Liver (tissue), 9 donors: Measurements from ENCODE around the gene MED12L. TPM values are rescaled to one million over a fixed set of nuclear protein-coding genes. Genes with fewer than 3 reads are reported as not detected.

ENCODE experiments used
- DNase-seq: peaks from one replicate; pipeline ENCODE4 v3.0.0-alpha.2; 2017; ENCODE audit warnings: low spot score
- H3K27ac ChIP-seq, 2 donors: one replicate each; pipeline ENCODE4 v1.7.0; 2013; ENCODE audit warnings: inconsistent platforms in 2 of 2, low read length in 2 of 2, control low read depth in 1 of 2, low read depth in 1 of 2, mild to moderate bottlenecking in 1 of 2
- H3K27me3 ChIP-seq, 4 donors: one replicate each; pipeline versions ENCODE4 v1.6.1 to v1.7.0; 2013; ENCODE audit warnings: low read length in 3 of 4, inconsistent platforms in 1 of 4, mild to moderate bottlenecking in 1 of 4, moderate library complexity in 1 of 4; ENCODE audit not compliant: control insufficient read depth in 4 of 4, insufficient read depth in 4 of 4
- H3K36me3 ChIP-seq, 4 donors: one replicate each; pipeline versions ENCODE4 v1.6.1 to v1.7.0; 2013; ENCODE audit warnings: low read length in 3 of 4, mild to moderate bottlenecking in 3 of 4, low read depth in 1 of 4, moderate library complexity in 1 of 4; ENCODE audit not compliant: control insufficient read depth in 4 of 4, insufficient read depth in 3 of 4
- H3K4me1 ChIP-seq, 4 donors: one replicate each; pipeline versions ENCODE4 v1.6.1 to v1.7.0; 2013; ENCODE audit warnings: low read length in 3 of 4, mild to moderate bottlenecking in 3 of 4, moderate library complexity in 1 of 4; ENCODE audit not compliant: control insufficient read depth in 4 of 4, insufficient read depth in 4 of 4
- H3K4me3 ChIP-seq, 3 donors: one replicate each; pipeline versions ENCODE4 v1.6.1 to v1.7.0; 2013; ENCODE audit warnings: low read length in 3 of 3, control low read depth in 1 of 3, low read depth in 1 of 3, mild to moderate bottlenecking in 1 of 3
- H3K9ac ChIP-seq, 2 donors: one replicate each; pipeline ENCODE4 v1.7.0; 2013; ENCODE audit warnings: low read length in 2 of 2, mild to moderate bottlenecking in 2 of 2, moderate library complexity in 2 of 2, control low read depth in 1 of 2, low read depth in 1 of 2
- H3K9me3 ChIP-seq, 4 donors: one replicate each; pipeline versions ENCODE4 v1.6.1 to v1.7.0; 2013; ENCODE audit warnings: low read length in 3 of 4; ENCODE audit not compliant: control insufficient read depth in 4 of 4
- EGR1 ChIP-seq, 2 donors: IDR thresholded peaks; 2 replicates each; pipeline ENCODE4 v1.6.1; 2016 to 2018; ENCODE audit warnings: antibody characterized with exemption in 2 of 2, low read depth in 2 of 2
- FOXA1 ChIP-seq: IDR thresholded peaks from 2 replicates; pipeline ENCODE4 v1.6.1; 2016; ENCODE audit warnings: antibody characterized with exemption
- FOXA2 ChIP-seq: IDR thresholded peaks from 2 replicates; pipeline ENCODE4 v1.6.1; 2016; ENCODE audit warnings: antibody characterized with exemption
- GABPA ChIP-seq, 2 donors: IDR thresholded peaks in 1 of 2; conservative IDR thresholded peaks in 1 of 2; 2 replicates each; pipeline ENCODE4 v1.6.1; 2016; ENCODE audit warnings: antibody characterized with exemption in 2 of 2, mild to moderate bottlenecking in 1 of 2, moderate library complexity in 1 of 2
- HNF4A ChIP-seq, 2 donors: conservative IDR thresholded peaks; 2 replicates each; pipeline ENCODE4 v1.6.1; 2016; ENCODE audit warnings: antibody characterized with exemption in 2 of 2, mild to moderate bottlenecking in 2 of 2
- HNF4G ChIP-seq: IDR thresholded peaks from 2 replicates; pipeline ENCODE4 v1.6.1; 2016; ENCODE audit warnings: antibody characterized with exemption
- JUND ChIP-seq, 2 donors: IDR thresholded peaks; 2 replicates each; pipeline ENCODE4 v1.6.1; 2016; ENCODE audit warnings: antibody characterized with exemption in 2 of 2
- NR2F2 ChIP-seq: IDR thresholded peaks from 2 replicates; pipeline ENCODE4 v1.6.1; 2016; ENCODE audit warnings: antibody characterized with exemption
- RAD21 ChIP-seq, 2 donors: IDR thresholded peaks; 2 replicates each; pipeline ENCODE4 v1.6.1; 2016; ENCODE audit warnings: antibody characterized with exemption in 2 of 2, mild to moderate bottlenecking in 2 of 2
- SP1 ChIP-seq: IDR thresholded peaks from 2 replicates; pipeline ENCODE4 v1.6.1; 2018; ENCODE audit warnings: antibody characterized with exemption, mild to moderate bottlenecking
- TAF1 ChIP-seq: conservative IDR thresholded peaks from 2 replicates; pipeline ENCODE4 v1.6.1; 2016; ENCODE audit warnings: antibody characterized with exemption, mild to moderate bottlenecking
- YY1 ChIP-seq: IDR thresholded peaks from 2 replicates; pipeline ENCODE4 v1.6.1; 2016; ENCODE audit warnings: antibody characterized with exemption, mild to moderate bottlenecking
- WGBS: extraction: QIAGEN DNeasy Blood & Tissue Kit; methylation state at CpG from one replicate; pipeline ENCODE4 v1.1.7; 2013; 5-methylcytosine and 5-hydroxymethylcytosine counted together
- polyA plus RNA-seq, 2 donors: library from polyadenylated mRNA; stranded (reverse) in 1 of 2; unstranded in 1 of 2; fragments of 200-250 nt in 1 of 2; fragments of >200 nt in 1 of 2; fragmentation: Nextera tagmentation in 1 of 2; extraction: Ambion mirVana in 1 of 2; gene quantifications; one replicate each; pipeline versions ENCODE4 v1.2.1 to v1.2.3, GENCODE V29; 2013 to 2015
- total RNA-seq, 2 donors: library from RNA; depleted of rRNA; stranded (reverse); fragments of >200 nt; gene quantifications; one replicate each; pipeline ENCODE4 v1.2.3, GENCODE V29; 2014
- TF ChIP-seq, protein P1 (sequence below): IDR thresholded peaks from 2 replicates; pipeline ENCODE4 v1.6.1; 2016; ENCODE audit warnings: antibody characterized with exemption
- TF ChIP-seq, protein P2 (sequence below): IDR thresholded peaks from 2 replicates; pipeline ENCODE4 v1.6.1; 2016; ENCODE audit warnings: antibody characterized with exemption
- TF ChIP-seq, protein P3 (sequence below): IDR thresholded peaks from 2 replicates; pipeline ENCODE4 v1.6.1; 2016; ENCODE audit warnings: antibody characterized with exemption, mild to moderate bottlenecking
- TF ChIP-seq, protein P4 (sequence below): IDR thresholded peaks from 2 replicates; pipeline ENCODE4 v1.6.1; 2016; ENCODE audit warnings: antibody characterized with exemption
- donor health status: healthy.
- donor health status: healthy.
- donor health status: healthy.
- donor health status: healthy.
- donor health status: healthy.

The MED12L gene
- total and polyA plus RNA-seq, 4 donors: 0.02 to 2.1 (median 0.49) TPM

DNA sequence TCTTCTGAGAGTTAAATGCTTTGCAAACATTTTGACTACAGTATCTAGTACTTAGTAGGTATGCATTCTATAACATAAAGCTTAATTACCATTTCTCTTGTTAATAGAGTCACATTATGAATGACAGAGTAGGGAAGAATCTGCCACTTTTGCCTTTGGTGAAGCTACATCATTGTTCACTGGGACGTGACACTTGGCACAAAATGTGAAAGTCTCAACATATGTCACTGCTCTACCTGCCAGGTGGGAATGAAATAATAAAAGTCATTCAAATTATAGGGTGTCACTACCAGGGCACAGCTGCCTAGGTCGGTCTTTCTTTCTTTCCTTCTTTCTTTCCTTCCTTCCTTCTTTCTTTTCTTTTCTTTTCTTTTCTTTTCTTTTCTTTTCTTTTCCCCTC is 213.5 kb downstream of the MED12L start:
- Histone ChIP-seq H3K4me1 (no peaks in the 10 kb centered on the region), H3K4me3 (no peak overlapping the region), H3K27me3 (peaks cover 0 to 2% (median 0%) of the 10 kb centered on the region in 4 donors), H3K9ac (no peak overlapping the region), H3K9me3 (no peaks in the 10 kb centered on the region), H3K36me3 (no peaks in the 10 kb centered on the region), H3K27ac (no peak overlapping the region)
- WGBS: 88% methylated on average over 2 of the region's 2 CpGs
- DNase-seq: no peak
- TF ChIP-seq HNF4G (no peak), SP1 (no peak), TAF1 (no peak), GABPA (IDR thresholded peaks at IDR 0.05 in 1 of 2, conservative IDR thresholded peaks at IDR 0.05 in 1 of 2) (no peak), FOXA1 (no peak), FOXA2 (no peak), HNF4A (conservative IDR thresholded peaks at IDR 0.05) (no peak), RAD21 (IDR thresholded peaks at IDR 0.05) (no peak)
- TF ChIP-seq, protein P1, sequence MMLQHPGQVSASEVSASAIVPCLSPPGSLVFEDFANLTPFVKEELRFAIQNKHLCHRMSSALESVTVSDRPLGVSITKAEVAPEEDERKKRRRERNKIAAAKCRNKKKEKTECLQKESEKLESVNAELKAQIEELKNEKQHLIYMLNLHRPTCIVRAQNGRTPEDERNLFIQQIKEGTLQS: no peak
- TF ChIP-seq, protein P2, sequence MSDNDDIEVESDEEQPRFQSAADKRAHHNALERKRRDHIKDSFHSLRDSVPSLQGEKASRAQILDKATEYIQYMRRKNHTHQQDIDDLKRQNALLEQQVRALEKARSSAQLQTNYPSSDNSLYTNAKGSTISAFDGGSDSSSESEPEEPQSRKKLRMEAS: no peak
- TF ChIP-seq, protein P3, sequence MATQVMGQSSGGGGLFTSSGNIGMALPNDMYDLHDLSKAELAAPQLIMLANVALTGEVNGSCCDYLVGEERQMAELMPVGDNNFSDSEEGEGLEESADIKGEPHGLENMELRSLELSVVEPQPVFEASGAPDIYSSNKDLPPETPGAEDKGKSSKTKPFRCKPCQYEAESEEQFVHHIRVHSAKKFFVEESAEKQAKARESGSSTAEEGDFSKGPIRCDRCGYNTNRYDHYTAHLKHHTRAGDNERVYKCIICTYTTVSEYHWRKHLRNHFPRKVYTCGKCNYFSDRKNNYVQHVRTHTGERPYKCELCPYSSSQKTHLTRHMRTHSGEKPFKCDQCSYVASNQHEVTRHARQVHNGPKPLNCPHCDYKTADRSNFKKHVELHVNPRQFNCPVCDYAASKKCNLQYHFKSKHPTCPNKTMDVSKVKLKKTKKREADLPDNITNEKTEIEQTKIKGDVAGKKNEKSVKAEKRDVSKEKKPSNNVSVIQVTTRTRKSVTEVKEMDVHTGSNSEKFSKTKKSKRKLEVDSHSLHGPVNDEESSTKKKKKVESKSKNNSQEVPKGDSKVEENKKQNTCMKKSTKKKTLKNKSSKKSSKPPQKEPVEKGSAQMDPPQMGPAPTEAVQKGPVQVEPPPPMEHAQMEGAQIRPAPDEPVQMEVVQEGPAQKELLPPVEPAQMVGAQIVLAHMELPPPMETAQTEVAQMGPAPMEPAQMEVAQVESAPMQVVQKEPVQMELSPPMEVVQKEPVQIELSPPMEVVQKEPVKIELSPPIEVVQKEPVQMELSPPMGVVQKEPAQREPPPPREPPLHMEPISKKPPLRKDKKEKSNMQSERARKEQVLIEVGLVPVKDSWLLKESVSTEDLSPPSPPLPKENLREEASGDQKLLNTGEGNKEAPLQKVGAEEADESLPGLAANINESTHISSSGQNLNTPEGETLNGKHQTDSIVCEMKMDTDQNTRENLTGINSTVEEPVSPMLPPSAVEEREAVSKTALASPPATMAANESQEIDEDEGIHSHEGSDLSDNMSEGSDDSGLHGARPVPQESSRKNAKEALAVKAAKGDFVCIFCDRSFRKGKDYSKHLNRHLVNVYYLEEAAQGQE: no peak

DNA sequence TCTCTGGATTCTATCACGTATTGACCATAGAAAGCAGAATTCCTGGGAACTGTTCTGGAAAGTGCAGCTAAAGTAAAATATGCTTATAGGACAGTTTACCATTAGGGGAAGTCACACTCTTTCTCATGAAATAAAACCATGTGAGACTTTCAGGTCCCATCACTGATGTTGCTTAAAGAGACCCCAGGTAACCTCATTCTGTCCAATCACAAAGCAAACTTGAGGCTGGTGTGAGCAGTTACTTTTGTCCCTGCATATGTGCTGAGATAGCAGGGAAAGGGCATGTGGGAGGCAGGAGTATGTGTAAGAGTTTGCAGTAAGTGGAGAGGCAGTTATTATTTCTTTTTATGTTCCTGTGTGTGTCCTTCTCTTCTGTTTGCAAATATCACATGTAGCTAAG is 215.1 kb downstream of the MED12L start:
- Histone ChIP-seq H3K9ac (no peak overlapping the region), H3K9me3 (no peaks in the 10 kb centered on the region), H3K4me1 (no peaks in the 10 kb centered on the region), H3K27ac (no peak overlapping the region), H3K4me3 (no peak overlapping the region), H3K27me3 (peaks cover 0 to 2% (median 0%) of the 10 kb centered on the region in 4 donors), H3K36me3 (no peaks in the 10 kb centered on the region)
- no peak for DNase-seq
- TF ChIP-seq SP1 (no peak), TAF1 (no peak), GABPA (IDR thresholded peaks at IDR 0.05 in 1 of 2, conservative IDR thresholded peaks at IDR 0.05 in 1 of 2) (no peak), EGR1 (IDR thresholded peaks at IDR 0.05; ENCODE audit: low read depth in 2 of 2) (no peak), YY1 (no peak), JUND (IDR thresholded peaks at IDR 0.05) (no peak), NR2F2 (no peak)
- TF ChIP-seq, protein P2: no peak
- TF ChIP-seq, protein P4, sequence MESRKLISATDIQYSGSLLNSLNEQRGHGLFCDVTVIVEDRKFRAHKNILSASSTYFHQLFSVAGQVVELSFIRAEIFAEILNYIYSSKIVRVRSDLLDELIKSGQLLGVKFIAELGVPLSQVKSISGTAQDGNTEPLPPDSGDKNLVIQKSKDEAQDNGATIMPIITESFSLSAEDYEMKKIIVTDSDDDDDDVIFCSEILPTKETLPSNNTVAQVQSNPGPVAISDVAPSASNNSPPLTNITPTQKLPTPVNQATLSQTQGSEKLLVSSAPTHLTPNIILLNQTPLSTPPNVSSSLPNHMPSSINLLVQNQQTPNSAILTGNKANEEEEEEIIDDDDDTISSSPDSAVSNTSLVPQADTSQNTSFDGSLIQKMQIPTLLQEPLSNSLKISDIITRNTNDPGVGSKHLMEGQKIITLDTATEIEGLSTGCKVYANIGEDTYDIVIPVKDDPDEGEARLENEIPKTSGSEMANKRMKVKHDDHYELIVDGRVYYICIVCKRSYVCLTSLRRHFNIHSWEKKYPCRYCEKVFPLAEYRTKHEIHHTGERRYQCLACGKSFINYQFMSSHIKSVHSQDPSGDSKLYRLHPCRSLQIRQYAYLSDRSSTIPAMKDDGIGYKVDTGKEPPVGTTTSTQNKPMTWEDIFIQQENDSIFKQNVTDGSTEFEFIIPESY: no peak
- TF ChIP-seq, protein P1: no peak
- 80% methylated on average over 1 of the region's 1 CpG for whole genome bisulfite sequencing
